NB4 (cell line): ENCODE measurements around the gene ADAD1.

Experiments
- DNase-seq: peaks from one replicate; pipeline ENCODE4 v3.0.0; 2010; ENCODE audit warnings: low read depth
- H3K4me3 ChIP-seq: one replicate; pipeline ENCODE4 v1.5.1; 2011; ENCODE audit warnings: mild to moderate bottlenecking, low read depth, low read length, moderate library complexity
- CTCF ChIP-seq: IDR thresholded peaks from one replicate; pipeline ENCODE4 v1.5.1; 2012; ENCODE audit warnings: low read depth, low read length
- MAX ChIP-seq: IDR thresholded peaks from 2 replicates; pipeline ENCODE4 v1.6.1; 2011; ENCODE audit warnings: low read depth, low read length
- MYC ChIP-seq: IDR thresholded peaks from 2 replicates; pipeline ENCODE4 v1.6.1; 2011; ENCODE audit warnings: low read depth, low read length
- POLR2A ChIP-seq: IDR thresholded peaks from 2 replicates; pipeline ENCODE4 v1.6.1; 2011; ENCODE audit warnings: mild to moderate bottlenecking; ENCODE audit not compliant: insufficient read length; ENCODE audit errors: extremely low read depth

The ADAD1 gene

GRCh38 chr4:122378711-122379110 lies at the start of gene ADAD1:
ADAD1 (plus strand) TSS chr4:122379011; CDS start chr4:122380070, 1,059 bp downstream.
- H3K4me3 ChIP-seq, result no peak within 1 kb of the TSS
- no peak for TF ChIP-seq MAX
- TF ChIP-seq CTCF, result no peak
- no peak for TF ChIP-seq MYC
- no peak for TF ChIP-seq POLR2A
- DNase-seq, result no peak

- H3K4me3 ChIP-seq, result no peak overlapping the region
- no peak for DNase-seq
- TF ChIP-seq MAX (no peak), POLR2A (no peak), CTCF (no peak), MYC (no peak)
Observed at GRCh38 chr4:122329876-122330565, 48.8 kb upstream of the ADAD1 start.

GRCh38 chr4:122331195-122331594 lies 47.6 kb upstream of the ADAD1 start:
- H3K4me3 ChIP-seq, result no peak overlapping the region
- DNase-seq, result no peak
- TF ChIP-seq MYC (no peak), CTCF (no peak), MAX (no peak), POLR2A (no peak)

- no peak overlapping the region for H3K4me3 ChIP-seq
- TF ChIP-seq MAX (no peak), POLR2A (no peak), CTCF (no peak), MYC (no peak)
- DNase-seq, result no peak
Observed at GRCh38 chr4:122334828-122335227, 44.0 kb upstream of the ADAD1 start.

GRCh38 chr4:122341886-122342285 lies 36.9 kb upstream of the ADAD1 start:
- DNase-seq, result peak; percentile 3
- H3K4me3 ChIP-seq, result no peak overlapping the region
- TF ChIP-seq MYC (no peak), MAX (no peak), POLR2A (no peak), CTCF (no peak)
